ENCODE results near the gene EPHB2.
"Not testable (repeated sequence)": the region's sequence is repeated elsewhere in the genome, so short reads cannot be mapped to it uniquely, and the experiment has no call there.

Gene EPHB2

GRCh38 chr1:22691031-22691753 is 19.4 kb upstream of the EPHB2 start:
- peak; percentile 5 for DNase-seq

GRCh38 chr1:22694172-22694571 is 16.5 kb upstream of the EPHB2 start:
- DNase-seq, result no peak

GRCh38 chr1:22696610-22697009 is 14.0 kb upstream of the EPHB2 start:
- DNase-seq, result no peak

GRCh38 chr1:22697980-22698379 is 12.7 kb upstream of the EPHB2 start:
- DNase-seq, result no peak

- no peak for DNase-seq
These were observed 10.7 kb upstream of the EPHB2 start for GRCh38 chr1:22699681-22700520.

- peak; percentile 7 for DNase-seq
These were observed 8.1 kb upstream of the EPHB2 start for GRCh38 chr1:22702296-22703085.

GRCh38 chr1:22704440-22705067 is 6.1 kb upstream of the EPHB2 start:
- DNase-seq, result peak; percentile 79

- DNase-seq, result no peak
These were observed 5.1 kb upstream of the EPHB2 start for GRCh38 chr1:22705586-22705985.

- DNase-seq, result not testable (repeated sequence)
These were observed 4.5 kb upstream of the EPHB2 start for GRCh38 chr1:22706100-22706499.

GRCh38 chr1:22708777-22709176 is 1.9 kb upstream of the EPHB2 start:
- no peak for DNase-seq

- DNase-seq, result peak; percentile 19
These were observed 1.4 kb upstream of the EPHB2 start for GRCh38 chr1:22709227-22709626.

- peak; percentile 71 for DNase-seq
These were observed 543 bp upstream of the EPHB2 start for GRCh38 chr1:22709891-22710700.

- peak; percentile 52 for DNase-seq
These were observed 432 bp downstream of the EPHB2 start for GRCh38 chr1:22711071-22711470.

GRCh38 chr1:22711591-22712501 is 1.2 kb downstream of the EPHB2 start:
- peak; percentile 30 for DNase-seq

GRCh38 chr1:22712502-22713271 is 2.0 kb downstream of the EPHB2 start:
- peak; percentile 4 for DNase-seq

GRCh38 chr1:22714455-22714854 is 3.8 kb downstream of the EPHB2 start:
- DNase-seq, result no peak

- DNase-seq, result peak; percentile 68
These were observed 6.6 kb downstream of the EPHB2 start for GRCh38 chr1:22717037-22717760.

- no peak for DNase-seq
These were observed 10.7 kb downstream of the EPHB2 start for GRCh38 chr1:22721122-22721873.

All from NCI-H69 (cell line).